HG02973 (cell line): ENCODE measurements around the gene ALKBH7.
A peak's percentile ranks its signal among the peaks of the same experiment; 100 is the strongest.
"Not testable (repeated sequence)": the region's sequence is repeated elsewhere in the genome, so short reads cannot be mapped to it uniquely, and the experiment has no call there.

ENCODE experiments used
- ATAC-seq: cut with Tn5 transposase; IDR thresholded peaks from one replicate; pipeline ENCODE4 v1.9.1; 2021; ENCODE audit warnings: moderate library complexity; ENCODE audit not compliant: unreplicated experiment

Gene ALKBH7, protein sequence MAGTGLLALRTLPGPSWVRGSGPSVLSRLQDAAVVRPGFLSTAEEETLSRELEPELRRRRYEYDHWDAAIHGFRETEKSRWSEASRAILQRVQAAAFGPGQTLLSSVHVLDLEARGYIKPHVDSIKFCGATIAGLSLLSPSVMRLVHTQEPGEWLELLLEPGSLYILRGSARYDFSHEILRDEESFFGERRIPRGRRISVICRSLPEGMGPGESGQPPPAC

DNA sequence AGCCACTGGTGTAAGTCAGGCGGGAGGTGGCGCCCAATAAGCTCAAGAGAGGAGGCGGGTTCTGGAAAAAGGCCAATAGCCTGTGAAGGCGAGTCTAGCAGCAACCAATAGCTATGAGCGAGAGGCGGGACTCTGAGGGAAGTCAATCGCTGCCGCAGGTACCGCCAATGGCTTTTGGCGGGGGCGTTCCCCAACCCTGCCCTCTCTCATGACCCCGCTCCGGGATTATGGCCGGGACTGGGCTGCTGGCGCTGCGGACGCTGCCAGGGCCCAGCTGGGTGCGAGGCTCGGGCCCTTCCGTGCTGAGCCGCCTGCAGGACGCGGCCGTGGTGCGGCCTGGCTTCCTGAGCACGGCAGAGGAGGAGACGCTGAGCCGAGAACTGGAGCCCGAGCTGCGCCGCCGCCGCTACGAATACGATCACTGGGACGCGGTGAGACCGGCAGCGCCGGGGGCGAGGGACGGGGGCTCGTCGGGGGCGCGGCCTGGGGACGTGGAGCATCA is at the start of gene ALKBH7:
ALKBH7 (plus strand) TSS at position 201 of the 502 bp plus-strand sequence; CDS start at position 228, 27 bp downstream.
- peak; percentile 60 for ATAC-seq

DNA sequence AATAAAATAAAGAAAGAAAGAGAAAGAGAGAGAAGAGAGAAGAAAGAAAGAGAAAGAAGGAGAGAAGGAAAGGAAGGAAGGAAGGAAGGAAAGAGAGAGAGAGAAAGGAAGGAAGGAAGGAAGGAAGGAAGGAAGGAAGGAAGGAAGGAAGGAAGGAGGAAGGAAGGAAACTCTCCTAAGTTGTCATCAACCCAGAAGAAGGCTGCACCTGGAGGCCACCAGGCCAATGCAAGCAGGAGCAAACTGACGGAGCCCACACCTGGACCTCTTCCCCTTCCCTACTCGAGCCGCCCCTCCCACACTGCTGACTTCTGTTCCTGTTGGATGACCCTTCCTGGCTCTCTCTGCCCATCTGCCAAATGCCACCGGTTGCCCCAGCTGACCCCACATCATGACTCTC is 47.8 kb upstream of the ALKBH7 start:
- no peak for ATAC-seq

DNA sequence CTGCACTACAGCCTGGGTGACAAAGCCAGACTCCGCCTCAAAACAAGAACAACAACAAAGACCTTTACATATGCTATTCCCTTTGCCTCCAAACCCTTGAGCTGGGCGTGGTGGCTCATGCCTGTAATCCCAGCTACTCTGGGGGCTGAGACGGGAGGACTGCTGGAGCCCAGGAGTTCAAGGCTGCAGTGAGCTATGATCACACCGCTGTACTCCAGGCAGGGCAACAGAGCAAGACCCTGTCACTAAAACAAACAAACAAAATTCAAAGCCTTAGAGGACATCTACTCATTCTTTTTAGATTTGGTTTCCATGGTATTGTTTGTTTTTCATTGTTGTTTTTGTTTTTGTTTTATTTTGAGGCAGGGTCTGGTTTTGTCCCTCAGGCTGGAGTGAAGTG is 47.0 kb upstream of the ALKBH7 start:
- ATAC-seq: no peak

DNA sequence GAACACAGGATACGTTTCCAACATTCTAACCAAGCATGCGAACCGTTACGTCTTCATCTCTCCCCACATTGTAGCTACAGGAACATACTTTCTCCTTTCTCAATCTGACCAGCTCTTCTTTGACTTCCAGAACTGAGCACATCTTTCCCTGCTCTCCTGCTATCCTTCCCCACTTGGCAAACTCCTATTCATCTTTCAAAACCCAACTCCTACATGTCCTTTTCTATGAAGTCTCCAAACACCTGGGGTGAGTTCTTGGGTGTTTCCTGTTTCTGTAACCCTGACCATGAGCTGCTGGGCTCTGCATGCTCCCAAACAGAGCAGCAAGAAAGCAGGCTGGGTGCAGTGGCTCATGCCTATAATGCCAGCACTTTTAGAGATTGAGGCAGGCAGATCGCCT is 45.8 kb upstream of the ALKBH7 start:
- ATAC-seq: no peak

DNA sequence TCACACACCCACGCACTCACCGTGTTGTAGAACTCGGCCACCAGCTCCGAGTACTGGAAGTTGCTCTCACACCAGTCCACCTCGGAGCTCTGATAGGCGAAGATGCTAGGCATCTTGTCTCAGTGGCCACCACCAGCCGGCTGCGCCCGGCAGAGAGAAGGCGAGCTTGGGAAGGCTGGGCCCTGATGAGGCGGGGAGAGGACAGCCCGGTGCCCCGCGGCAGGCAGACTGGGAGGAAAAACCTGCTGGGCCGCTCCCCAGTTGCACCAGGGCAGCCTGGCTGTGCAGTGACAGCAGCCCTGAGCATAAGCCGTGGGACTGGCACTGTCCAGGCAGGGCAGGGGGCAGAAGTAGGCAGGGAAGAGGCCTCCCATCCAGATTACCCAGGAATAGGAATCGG is 39.2 kb upstream of the ALKBH7 start, which contains the start of gene ACER1:
ACER1 (minus strand) TSS at position 174 of the 400 bp plus-strand sequence; CDS start at position 113, 61 bp downstream.
- no peak for ATAC-seq

DNA sequence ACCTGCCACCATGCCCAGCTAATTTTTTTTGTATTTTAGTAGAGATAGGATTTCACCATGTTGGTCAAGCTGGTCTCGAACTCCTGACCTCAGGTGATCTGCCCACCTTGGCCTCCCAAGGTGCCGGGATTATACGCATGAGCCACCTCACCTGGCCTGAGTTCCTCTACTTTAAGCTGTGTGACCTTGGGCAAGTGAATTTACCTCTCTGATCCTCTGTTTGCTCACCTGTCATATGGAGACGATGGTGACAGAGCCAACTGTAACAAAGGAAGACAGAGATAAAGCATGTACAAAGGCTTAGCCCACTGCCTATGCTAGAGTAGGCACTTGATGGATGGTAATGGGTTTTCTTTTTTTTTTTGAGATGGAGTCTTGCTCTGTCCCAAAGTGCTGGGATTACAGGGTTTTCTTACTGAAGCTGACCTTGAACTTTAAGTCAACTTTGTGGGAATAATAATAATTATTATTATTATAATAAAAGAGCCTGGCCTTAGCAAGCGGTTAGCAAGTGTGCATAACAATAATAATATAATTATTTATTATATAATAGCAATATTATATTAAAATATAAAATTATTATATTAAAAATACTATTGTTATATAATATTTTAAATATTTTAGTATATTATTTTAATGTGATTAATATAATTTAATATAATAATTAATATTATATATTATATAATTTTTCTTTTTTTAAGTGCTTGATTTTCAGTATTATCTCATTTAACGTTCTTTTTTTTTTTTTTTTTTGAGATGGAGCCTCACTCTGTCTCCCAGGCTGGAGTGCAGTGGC is 37.9 kb upstream of the ALKBH7 start:
- ATAC-seq: no peak

DNA sequence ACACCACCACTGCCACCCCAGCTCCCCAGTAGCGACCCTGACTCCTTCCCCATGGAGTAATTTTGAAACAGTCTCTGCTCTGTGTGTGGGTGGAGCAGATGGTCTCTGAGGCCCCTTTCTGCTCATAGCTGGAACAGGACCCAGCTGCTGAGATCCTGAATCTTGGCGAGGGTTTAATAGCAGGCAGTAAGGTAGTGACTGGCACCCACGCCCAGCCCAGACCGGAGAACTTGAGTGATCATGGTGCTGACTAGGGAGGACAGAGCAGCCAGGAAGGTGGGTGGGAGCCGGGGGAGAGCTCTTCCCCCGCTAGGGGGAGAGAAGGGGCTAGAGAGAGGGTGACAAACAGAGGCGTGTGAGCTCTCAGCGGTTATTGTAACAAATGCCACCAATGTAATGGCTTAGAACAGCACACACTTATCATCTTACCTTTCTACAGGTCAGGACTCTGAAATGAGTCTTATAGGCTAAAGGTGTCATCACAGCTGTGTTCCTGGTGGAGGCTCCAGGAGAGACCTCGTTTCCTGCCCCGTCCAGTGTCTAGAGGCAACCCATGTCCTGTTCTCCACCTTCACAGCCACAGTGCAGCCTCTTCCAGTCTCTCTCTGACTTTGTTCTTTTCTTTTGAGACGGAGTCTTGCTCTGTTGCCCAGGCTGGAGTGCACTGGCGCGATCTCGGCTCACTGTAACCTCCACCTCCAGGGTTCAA is 31.9 kb upstream of the ALKBH7 start:
- ATAC-seq: no peak

DNA sequence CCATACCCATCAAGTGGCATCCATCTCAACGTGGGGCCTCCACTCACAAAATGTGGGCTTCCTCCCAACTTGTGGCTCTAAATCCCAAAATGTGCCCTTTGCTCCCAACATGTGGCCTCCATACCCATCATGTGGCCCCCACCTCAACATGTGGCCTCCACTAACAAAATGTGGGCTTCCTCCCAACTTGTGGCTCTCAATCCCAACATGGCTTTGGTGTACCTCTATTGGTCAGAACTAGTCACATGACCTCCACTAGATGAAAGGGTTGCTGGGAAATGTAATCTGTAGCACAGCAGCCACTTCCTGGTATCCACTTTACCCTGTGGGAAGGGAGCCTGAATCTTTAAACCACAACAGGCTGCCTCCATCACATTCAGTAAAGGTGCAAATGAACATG is 29.1 kb upstream of the ALKBH7 start:
- no peak for ATAC-seq

DNA sequence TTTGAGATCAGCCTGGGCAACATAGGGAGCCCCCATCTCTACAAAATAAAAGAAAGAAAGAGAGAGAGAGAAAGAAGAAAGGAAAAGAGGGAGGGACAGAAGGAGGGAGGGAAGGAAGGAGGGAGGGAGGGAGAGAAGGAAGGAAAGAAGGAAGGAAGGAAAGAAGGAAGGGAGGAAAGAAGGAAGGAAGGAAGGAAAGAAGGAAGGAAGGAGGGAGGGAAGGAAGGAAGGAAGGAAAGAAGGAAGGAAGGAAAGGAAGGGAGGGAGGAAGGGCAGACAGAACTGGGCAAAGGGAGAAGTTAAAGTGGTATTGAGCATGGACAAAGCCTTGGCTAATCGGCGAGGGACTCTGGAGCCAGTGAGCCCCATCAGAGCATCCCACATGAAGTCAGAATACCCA is 23.3 kb upstream of the ALKBH7 start:
- not testable (repeated sequence) for ATAC-seq

DNA sequence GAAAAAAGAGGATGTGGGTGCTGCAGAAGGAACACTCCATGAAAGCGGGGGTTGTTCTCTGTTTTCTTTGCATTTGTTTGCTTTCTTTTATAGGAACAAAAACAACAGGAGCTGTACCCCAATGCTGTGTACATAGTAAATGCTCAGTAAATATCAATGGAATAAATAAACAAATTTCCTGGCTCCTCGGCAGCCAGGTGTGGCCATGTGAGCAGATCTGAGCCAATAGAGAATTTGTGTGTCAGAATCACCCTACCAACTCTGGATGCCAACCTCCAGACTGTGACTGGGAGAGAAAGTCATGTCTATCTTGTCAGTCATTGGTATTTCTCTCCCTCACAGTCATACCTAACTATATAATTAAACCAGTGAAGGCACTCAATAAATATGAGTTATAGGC is 21.9 kb upstream of the ALKBH7 start:
- ATAC-seq: no peak

DNA sequence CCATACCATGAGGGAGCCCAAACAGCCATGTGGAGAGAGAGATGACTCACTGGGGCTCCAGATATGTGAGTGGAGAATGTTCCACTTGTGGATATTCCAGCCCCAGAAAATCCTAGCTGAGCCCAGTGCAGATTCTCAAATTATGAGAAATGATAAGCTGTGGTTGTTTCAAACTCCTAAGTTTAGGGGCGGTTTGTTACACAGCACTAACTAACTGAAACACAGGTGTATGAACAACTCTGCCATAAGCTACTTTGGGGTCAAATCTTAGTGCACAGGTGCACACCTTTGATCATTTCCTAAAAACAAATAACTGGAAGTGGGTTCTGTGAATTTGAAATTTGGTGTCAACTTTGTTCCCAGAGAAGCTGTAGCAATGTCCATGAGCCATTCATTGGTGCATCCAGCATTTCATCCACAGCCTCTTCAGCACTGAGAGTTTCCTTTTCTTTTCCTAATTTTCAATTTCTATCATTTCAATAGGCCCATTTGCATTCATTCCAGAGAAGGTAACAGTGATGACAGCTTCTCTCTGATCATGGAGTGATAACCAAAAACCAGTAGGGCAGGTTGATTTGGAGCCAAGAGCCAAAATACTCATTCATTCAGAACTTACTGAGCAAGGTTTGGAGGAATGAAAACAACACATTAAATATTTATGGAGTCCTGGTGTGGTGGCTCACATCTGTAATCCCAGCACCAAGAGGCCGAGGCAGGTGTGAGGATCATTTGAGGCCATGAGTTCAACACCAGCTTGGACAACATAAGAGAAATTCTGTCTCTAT is 20.0 kb upstream of the ALKBH7 start:
- no peak for ATAC-seq

DNA sequence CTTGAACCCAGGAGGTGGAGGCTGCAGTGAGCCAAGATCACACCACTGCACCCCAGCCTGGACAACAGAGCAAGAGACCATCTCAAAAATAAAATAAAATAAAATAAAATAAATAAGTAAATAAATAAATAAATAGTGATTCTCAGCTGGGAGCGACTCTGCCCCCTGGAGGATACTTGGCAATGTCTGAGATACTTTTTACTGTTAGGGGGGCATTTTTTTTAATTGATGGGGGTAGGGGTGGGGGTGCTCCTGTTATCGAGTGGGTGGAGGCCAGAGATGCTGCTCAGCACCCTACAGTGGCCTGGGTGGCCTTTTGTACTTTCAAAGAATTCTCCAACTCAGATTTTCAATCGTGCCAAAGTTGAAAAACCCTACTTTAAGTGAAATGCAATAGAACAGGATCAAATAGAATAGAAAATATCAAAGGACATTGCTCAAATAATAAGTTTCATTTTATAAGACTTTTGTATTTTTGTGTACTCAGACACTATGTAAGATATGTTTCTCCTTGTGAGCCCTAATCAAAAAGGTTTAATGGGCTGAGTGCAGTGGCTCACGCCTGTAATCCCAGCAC is 18.4 kb upstream of the ALKBH7 start:
- no peak for ATAC-seq

DNA sequence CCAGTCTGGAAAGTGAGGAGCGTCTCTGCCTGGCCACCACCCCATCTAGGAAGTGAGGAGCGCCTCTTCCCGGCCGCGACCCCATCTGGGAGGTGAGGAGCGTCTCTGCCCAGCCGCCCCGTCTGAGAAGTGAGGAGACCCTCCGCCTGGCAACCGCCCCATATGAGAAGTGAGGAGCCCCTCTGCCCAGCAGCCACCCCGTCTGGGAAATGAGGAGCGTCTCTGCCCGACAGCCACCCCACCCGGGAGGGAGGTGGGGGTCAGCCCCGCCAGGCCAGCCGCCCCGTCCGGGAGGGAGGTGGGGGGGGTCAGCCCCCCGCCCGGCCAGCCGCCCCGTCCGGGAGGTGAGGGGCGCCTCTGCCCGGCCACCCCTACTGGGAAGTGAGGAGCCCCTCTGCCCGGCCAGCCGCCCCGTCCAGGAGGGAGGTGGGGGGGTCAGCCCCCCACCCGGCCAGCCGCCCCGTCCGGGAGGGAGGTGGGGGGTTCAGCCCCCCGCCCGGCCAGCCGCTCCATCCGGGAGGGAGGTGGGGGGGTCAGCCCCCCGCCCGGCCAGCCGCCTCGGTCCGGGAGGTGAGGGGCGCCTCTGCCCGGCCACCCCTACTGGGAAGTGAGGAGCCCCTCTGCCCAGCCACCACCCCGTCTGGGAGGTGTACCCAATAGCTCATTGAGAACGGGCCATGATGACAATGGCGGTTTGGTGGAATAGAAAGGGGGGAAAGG is 17.1 kb upstream of the ALKBH7 start:
- ATAC-seq: not testable (repeated sequence)

DNA sequence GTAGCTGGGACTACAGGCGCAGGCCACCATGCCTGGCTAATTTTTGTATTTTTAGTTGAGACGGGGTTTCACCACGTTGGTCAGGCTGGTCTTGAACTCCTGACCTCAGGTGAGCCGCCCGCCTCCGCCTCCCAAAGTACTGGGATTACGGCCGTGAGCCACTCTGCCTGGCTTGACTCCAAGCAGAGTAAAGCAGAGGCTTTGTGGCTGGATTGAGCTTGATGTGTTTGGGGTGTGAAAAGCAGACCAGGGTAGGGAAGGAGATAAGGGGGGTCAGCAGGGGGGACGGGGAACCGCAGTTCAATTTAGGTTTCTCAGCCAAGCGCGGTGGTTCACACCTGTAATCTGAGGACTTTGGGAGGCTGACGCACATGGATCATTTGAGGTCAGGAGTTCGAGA is 15.4 kb upstream of the ALKBH7 start:
- no peak for ATAC-seq

DNA sequence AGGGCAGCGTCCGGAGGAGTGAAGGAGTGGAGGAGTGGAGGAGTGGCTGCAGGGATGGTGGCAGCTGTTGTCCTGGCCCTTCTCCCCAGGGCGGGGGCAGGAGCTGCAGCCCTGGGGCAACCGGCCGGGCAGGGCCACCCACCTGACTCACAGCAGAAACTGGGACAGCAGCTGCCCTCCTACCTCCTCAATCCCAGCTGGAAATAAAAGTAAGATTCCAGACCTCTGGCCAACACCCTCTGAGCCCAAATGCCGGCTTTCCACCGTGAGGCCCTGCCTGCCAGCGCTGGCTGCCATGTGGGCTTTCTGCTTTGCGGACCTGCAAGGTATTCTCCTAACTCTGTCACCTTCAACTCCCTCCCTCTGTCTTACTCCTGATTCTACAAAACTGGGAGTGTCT is 14.6 kb upstream of the ALKBH7 start:
- no peak for ATAC-seq

DNA sequence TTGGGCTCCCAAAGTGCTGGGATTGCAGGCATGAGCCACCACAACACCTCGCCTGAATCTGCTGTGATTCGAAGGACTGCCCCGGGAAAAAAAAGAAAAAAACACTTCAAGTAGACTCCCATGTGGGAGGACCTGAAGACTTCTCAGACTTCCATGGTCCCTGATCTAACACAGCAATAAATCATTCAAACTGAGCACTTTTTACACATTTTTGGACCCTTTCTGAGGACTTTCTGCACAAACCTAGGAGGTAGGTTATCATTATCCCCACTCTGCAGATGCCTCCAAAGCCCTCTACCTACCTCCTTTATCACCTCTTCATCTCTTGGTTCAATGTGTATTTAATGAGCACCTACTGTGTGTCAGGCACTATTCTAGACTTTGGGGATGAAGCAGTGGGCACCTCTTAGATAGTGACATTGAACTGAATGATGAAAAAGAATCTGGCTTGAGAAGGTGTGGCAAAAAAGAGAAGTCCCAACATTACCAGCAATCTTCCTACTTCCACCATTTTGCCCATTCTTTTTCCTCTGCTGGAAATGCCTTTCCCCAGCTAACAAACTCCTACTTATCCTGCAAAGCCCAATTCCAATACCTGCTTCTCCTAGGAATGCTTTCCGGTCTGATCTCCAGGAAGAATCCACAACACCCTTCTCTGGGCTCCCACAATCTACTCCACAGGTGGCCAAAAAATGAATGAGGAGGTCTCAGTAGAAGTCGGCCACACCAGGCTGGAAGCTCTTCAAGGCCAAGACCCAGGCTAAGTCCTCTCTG is 12.8 kb upstream of the ALKBH7 start:
- no peak for ATAC-seq

DNA sequence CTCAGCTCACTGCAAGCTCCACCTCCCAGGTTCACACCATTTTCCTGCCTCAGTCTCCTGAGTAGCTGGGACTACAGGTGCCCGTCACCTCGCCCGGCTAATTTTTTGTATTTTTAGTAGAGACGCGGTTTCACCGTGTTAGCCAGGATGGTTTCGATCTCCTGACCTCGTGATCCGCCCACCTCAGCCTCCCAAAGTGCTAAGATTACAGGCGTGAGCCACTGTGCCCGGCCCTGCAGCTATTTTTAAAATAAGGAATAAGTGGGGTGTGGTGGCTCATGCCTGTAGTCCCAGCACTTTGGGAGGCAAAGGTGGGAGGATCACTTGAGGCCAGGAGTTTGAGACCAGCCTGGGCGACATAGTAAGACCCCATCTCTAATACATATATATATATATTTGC is 12.1 kb upstream of the ALKBH7 start:
- ATAC-seq: not testable (repeated sequence)

DNA sequence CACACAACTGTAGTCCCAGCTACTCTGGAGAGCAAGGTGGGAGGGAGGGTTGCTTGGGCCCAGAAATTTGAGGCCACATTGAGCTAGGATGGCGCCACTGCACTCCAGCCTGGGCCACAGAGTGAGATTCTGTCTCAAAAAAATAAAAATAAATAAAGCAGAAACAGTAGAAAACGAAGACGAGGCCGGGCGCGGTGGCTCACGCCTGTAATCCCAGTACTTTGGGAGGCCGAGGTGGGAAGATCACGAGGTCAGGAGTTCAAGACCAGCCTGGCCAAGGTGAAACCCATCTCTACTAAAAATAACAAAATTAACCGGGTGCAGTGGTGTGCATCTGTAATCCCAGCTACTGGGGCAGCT is 11.8 kb upstream of the ALKBH7 start:
- ATAC-seq: not testable (repeated sequence)

DNA sequence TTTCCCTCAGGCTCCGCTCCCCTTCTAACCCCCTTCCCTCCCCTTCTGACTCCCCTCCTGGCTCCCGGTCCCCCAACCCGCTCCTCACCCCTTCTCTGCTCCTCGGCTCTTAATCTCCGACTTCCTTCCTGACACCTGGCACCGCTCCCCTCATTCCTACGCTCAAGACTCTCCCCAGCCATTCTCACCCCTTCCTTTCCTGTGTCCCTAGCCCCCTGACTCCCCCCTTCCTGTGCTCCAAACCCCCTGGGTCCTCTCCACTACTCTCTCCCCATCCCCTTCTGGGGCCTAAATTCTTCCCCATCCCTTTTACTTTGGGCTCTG is 10.6 kb upstream of the ALKBH7 start:
- ATAC-seq: no peak
